SU-DHL-6 (cell line): ENCODE measurements around the gene PLEKHA7.

ENCODE experiments used
- H2AFZ ChIP-seq: fragments of 200-600 bp; sonication (generic); 2 replicates; pipeline ENCODE4 v1.6.1; 2014; ENCODE audit warnings: low read depth, mild to moderate bottlenecking, moderate library complexity, mixed read lengths, antibody characterized with exemption, low read length; ENCODE audit not compliant: severe bottlenecking
- H3F3A ChIP-seq: fragments of 200-600 bp; shearing (Covaris generic); 2 replicates; pipeline ENCODE4 v1.6.0; 2016; ENCODE audit warnings: antibody characterized with exemption, mild to moderate bottlenecking; ENCODE audit not compliant: insufficient read depth
- H3K27ac ChIP-seq: fragments of 200-600 bp; sonication (generic); 2 replicates; pipeline ENCODE4 v1.5.1; 2016; ENCODE audit warnings: low read depth, mild to moderate bottlenecking, low read length, moderate library complexity, mixed read lengths
- H3K27me3 ChIP-seq: fragments of 200-600 bp; sonication (generic), shearing (Covaris generic); 2 replicates; pipeline ENCODE4 v1.6.0; 2014; ENCODE audit warnings: mild to moderate bottlenecking, low read length
- H3K36me3 ChIP-seq: fragments of 200-600 bp; sonication (generic); 2 replicates; pipeline ENCODE4 v1.6.1; 2014; ENCODE audit warnings: mild to moderate bottlenecking, low read length, mixed read lengths
- H3K4me2 ChIP-seq: fragments of 300-600, 200-600 bp; shearing (Covaris generic), sonication (generic); 2 replicates; pipeline ENCODE4 v1.6.0; 2014; ENCODE audit warnings: low read length, low read depth, mild to moderate bottlenecking; ENCODE audit not compliant: poor library complexity, severe bottlenecking
- H3K4me3 ChIP-seq: fragments of 200-600 bp; sonication (generic); 2 replicates; pipeline ENCODE4 v1.5.1; 2014; ENCODE audit warnings: antibody characterized with exemption, low read length, mild to moderate bottlenecking, mixed read lengths; ENCODE audit not compliant: insufficient read depth, poor library complexity, severe bottlenecking
- H3K79me2 ChIP-seq: fragments of 200-600 bp; sonication (generic); 2 replicates; pipeline ENCODE4 v1.6.1; 2014; ENCODE audit warnings: mild to moderate bottlenecking, low read length, moderate library complexity; ENCODE audit not compliant: insufficient read depth
- H3K9ac ChIP-seq: fragments of 200-600 bp; sonication (generic); 2 replicates; pipeline ENCODE4 v1.7.0; 2014; ENCODE audit warnings: mild to moderate bottlenecking, low read length
- H3K9me2 ChIP-seq: fragments of 200-600 bp; sonication (generic); replicated peaks from 2 replicates; pipeline ENCODE4 v1.6.1; 2014; ENCODE audit warnings: low read length; ENCODE audit not compliant: insufficient read depth
- H3K9me3 ChIP-seq: fragments of 200-600 bp; sonication (generic); 2 replicates; pipeline ENCODE4 v1.6.1; 2014; ENCODE audit warnings: low read length, mixed read lengths; ENCODE audit not compliant: insufficient read depth
- H4K20me1 ChIP-seq: fragments of 200-600 bp; sonication (generic); 2 replicates; pipeline ENCODE4 v1.6.1; 2014; ENCODE audit warnings: low read depth, mild to moderate bottlenecking, antibody characterized with exemption, low read length, moderate library complexity, mixed read lengths
- CTCF ChIP-seq: fragments of 200-600 bp; sonication (generic); IDR thresholded peaks from one replicate; pipeline ENCODE4 v1.5.1; 2017; ENCODE audit warnings: antibody characterized with exemption, mild to moderate bottlenecking, low read length, moderate library complexity; ENCODE audit not compliant: insufficient read depth, poor library complexity, severe bottlenecking
- EZH2phosphoT487 ChIP-seq: fragments of 200-600 bp; sonication (generic), shearing (Covaris generic); conservative IDR thresholded peaks from 2 replicates; pipeline ENCODE4 v1.6.1; 2018; ENCODE audit warnings: mild to moderate bottlenecking, antibody characterized with exemption, low read length, moderate library complexity, mixed read lengths

The PLEKHA7 gene

GRCh38 chr11:16834384-16834783 lies 179.8 kb downstream of the PLEKHA7 start:
- no peaks in the 10 kb centered on the region for H4K20me1 ChIP-seq

GRCh38 chr11:16833026-16833425 lies 181.2 kb downstream of the PLEKHA7 start:
- no peak overlapping the region for H2AFZ ChIP-seq
- H4K20me1 ChIP-seq = no peaks in the 10 kb centered on the region
- H3F3A ChIP-seq = no peaks in the 10 kb centered on the region
- no peak overlapping the region for H3K4me3 ChIP-seq
- H3K9ac ChIP-seq = no peak overlapping the region
- H3K36me3 ChIP-seq = no peaks in the 10 kb centered on the region
- no peak overlapping the region for H3K4me2 ChIP-seq
- H3K79me2 ChIP-seq = no peaks in the 10 kb centered on the region
- H3K9me2 ChIP-seq = no peaks in the 10 kb centered on the region
- TF ChIP-seq CTCF = no peak
- no peak for TF ChIP-seq EZH2phosphoT487
- no peaks in the 10 kb centered on the region for H3K9me3 ChIP-seq
- H3K27ac ChIP-seq = no peak overlapping the region
- H3K27me3 ChIP-seq = no peaks in the 10 kb centered on the region

More at GRCh38 chr11:16834384-16834783, 179.8 kb downstream of the PLEKHA7 start:
- H3K9me2 ChIP-seq = no peaks in the 10 kb centered on the region
- H2AFZ ChIP-seq = no peak overlapping the region
- H3K4me2 ChIP-seq = no peak overlapping the region
- H3K4me3 ChIP-seq = no peak overlapping the region
- no peaks in the 10 kb centered on the region for H3F3A ChIP-seq
- no peak overlapping the region for H3K9ac ChIP-seq
- H3K27ac ChIP-seq = no peak overlapping the region
- no peaks in the 10 kb centered on the region for H3K9me3 ChIP-seq
- H3K36me3 ChIP-seq = no peaks in the 10 kb centered on the region
- no peaks in the 10 kb centered on the region for H3K27me3 ChIP-seq
- no peak for TF ChIP-seq EZH2phosphoT487
- no peak for TF ChIP-seq CTCF
- H3K79me2 ChIP-seq = no peaks in the 10 kb centered on the region

GRCh38 chr11:16832193-16832539 lies 182.0 kb downstream of the PLEKHA7 start:
- H3K27me3 ChIP-seq = no peaks in the 10 kb centered on the region
- no peak overlapping the region for H3K27ac ChIP-seq
- no peaks in the 10 kb centered on the region for H3K79me2 ChIP-seq
- H3K4me3 ChIP-seq = no peak overlapping the region
- no peaks in the 10 kb centered on the region for H3K36me3 ChIP-seq
- H3F3A ChIP-seq = no peaks in the 10 kb centered on the region
- no peaks in the 10 kb centered on the region for H4K20me1 ChIP-seq
- H2AFZ ChIP-seq = no peak overlapping the region
- no peak overlapping the region for H3K9ac ChIP-seq
- TF ChIP-seq CTCF (no peak), EZH2phosphoT487 (no peak)
- H3K9me3 ChIP-seq = no peaks in the 10 kb centered on the region
- H3K9me2 ChIP-seq = no peaks in the 10 kb centered on the region
- H3K4me2 ChIP-seq = no peak overlapping the region
